Cardiac fibroblast (primary cell): ENCODE measurements around the gene FN3KRP.
A peak's percentile ranks its signal among the peaks of the same experiment; 100 is the strongest.

Experiments used
- DNase-seq, 2 donors: peaks; one replicate each; pipeline versions ENCODE4 v3.0.0 to v3.0.0-alpha.2; 2010; ENCODE audit warnings: low read depth in 2 of 2
- H3K4me3 ChIP-seq, 2 donors: replicated peaks in 1 of 2; 1 replicate in 1 of 2; 2 replicates in 1 of 2; pipeline ENCODE4 v1.5.1; 2011; ENCODE audit warnings: low read depth in 2 of 2, low read length in 2 of 2, mild to moderate bottlenecking in 2 of 2, moderate library complexity in 1 of 2
- TF ChIP-seq, protein P1 (sequence below): IDR thresholded peaks from one replicate; pipeline ENCODE4 v1.5.1; 2011; ENCODE audit warnings: low read depth, mild to moderate bottlenecking, low read length, inconsistent platforms

The FN3KRP gene

DNA sequence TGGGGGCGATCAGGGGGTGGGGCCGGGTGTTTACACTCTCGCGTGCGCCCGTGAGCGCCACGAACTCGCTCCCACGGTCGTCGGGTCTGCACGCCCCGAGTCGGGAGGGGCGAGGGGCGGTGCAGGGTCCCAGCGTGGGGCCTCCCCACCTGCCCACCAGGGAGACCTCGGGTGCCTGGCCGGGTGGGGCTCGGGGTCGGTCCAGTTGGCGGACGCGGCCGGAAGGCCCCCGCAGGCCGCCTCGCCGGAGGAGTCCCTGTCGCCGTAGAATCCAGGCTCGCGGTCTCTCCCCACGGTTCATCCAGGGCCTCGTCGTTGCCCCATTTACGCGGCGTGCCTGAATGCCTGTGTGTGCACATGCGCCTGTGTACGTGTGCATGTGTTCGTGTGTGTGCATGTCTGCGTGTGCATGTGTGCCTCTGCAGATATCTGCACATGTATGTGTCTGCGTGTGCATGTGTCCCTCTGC, 17.5 kb upstream of the FN3KRP start:
- peak overlapping the region; percentile 46 to 69 for H3K4me3 ChIP-seq
- DNase-seq, result peak in 1 of 2 donors; percentile 4
- TF ChIP-seq, protein P1, sequence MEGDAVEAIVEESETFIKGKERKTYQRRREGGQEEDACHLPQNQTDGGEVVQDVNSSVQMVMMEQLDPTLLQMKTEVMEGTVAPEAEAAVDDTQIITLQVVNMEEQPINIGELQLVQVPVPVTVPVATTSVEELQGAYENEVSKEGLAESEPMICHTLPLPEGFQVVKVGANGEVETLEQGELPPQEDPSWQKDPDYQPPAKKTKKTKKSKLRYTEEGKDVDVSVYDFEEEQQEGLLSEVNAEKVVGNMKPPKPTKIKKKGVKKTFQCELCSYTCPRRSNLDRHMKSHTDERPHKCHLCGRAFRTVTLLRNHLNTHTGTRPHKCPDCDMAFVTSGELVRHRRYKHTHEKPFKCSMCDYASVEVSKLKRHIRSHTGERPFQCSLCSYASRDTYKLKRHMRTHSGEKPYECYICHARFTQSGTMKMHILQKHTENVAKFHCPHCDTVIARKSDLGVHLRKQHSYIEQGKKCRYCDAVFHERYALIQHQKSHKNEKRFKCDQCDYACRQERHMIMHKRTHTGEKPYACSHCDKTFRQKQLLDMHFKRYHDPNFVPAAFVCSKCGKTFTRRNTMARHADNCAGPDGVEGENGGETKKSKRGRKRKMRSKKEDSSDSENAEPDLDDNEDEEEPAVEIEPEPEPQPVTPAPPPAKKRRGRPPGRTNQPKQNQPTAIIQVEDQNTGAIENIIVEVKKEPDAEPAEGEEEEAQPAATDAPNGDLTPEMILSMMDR, result no peak

DNA sequence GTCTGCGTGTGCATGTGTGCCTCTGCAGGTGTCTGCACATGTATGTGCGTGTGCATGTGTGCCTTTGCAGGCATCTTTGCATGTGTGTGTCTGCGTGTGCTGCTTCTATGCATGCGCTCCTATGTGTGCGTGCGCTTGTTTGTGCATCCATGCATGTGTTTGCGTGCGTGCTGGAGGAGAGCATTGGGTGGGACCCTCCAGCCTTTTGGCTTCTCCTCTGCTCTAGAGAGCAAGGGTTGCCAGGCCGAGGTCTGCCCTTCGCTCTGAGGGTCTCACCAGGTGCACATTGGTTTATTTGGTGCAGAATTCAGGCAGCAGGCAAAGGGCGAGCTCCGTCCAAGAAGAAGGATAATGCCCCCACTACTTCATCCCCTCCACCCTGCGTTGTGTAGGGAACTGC, 17.0 kb upstream of the FN3KRP start:
- TF ChIP-seq, protein P1, result no peak
- DNase-seq, result no peak

DNA sequence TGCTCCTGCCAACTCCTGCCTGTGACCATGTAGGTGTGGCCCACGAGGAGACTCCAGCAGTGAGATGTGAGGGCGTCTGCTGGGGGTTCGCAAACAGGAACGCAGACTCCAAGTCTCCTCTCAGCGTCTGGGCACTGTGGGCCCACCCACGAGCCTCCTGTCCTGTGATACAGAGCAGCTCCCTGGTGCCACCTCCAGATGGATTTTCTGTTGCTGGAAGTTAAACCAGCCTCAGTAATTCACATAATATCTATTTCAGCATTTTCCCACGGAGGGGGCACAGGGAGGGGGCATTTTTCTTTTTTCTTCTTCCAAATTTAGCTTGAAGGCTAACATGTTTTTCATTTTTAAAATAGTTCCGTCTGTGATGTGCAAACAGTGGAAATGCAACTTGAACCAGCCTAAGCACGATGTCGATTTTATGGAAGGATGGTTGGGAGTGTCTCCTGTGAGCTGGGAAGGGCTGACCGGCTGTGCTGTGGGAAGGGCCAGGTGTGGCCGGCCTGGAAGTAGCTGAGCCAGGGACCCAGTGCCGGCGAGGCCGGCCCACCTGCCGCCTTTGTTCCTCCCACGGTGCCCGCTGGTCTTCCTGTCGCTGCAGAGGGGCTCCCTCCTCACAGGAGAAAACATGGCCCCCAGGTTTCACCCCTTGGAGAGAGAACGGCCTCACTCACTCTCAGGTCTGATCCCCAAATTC, 14.1 kb upstream of the FN3KRP start:
- TF ChIP-seq, protein P1, result no peak
- H3K4me3 ChIP-seq, result no peak overlapping the region
- no peak for DNase-seq

More for the DNA sequence above, 17.0 kb upstream of the FN3KRP start:
- no peak overlapping the region for H3K4me3 ChIP-seq

GRCh38 chr17:82703036-82703745, 13.3 kb upstream of the FN3KRP start:
- TF ChIP-seq, protein P1, result no peak
- DNase-seq, result no peak
- no peak overlapping the region for H3K4me3 ChIP-seq

- TF ChIP-seq, protein P1, result no peak
- no peak overlapping the region for H3K4me3 ChIP-seq
Observed at GRCh38 chr17:82703935-82704865, 12.3 kb upstream of the FN3KRP start.

DNA sequence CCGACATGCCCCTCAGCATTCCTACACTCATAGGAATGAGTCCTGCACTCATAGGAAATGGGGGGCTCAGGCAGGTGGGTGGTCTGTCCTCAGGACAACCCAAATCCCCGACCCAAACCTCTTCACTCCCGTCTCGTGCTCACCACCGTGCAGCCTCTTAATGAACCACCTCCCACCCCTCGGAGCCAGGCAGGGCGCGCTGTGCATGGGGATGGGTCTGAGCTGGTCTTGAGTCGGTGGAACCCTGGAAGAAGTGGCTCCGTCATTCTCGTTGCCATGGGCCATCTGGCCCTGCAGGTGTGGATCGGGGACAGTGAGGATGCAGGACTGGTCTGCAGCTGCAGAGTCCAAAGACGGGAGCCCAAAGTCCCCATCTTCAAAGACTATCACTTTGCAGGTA, 11.6 kb upstream of the FN3KRP start:
- DNase-seq, result no peak
- TF ChIP-seq, protein P1, result no peak
- H3K4me3 ChIP-seq, result no peak overlapping the region

More at GRCh38 chr17:82703935-82704865, 12.3 kb upstream of the FN3KRP start:
- DNase-seq, result no peak
